HG03025 (cell line): Measurements from ENCODE around the gene B9D1.

Experiments used
- ATAC-seq: cut with Tn5 transposase; IDR thresholded peaks from one replicate; pipeline ENCODE4 v1.9.1; 2021; ENCODE audit warnings: mild to moderate bottlenecking, moderate library complexity; ENCODE audit not compliant: unreplicated experiment, low FRiP score

B9D1 gene

GRCh38 chr17:19308398-19308797 lies 54.1 kb downstream of the B9D1 start:
- ATAC-seq, result no peak

- no peak for ATAC-seq
These were observed 55.0 kb downstream of the B9D1 start for GRCh38 chr17:19307521-19307920.

GRCh38 chr17:19306160-19307111 lies 56.1 kb downstream of the B9D1 start:
- peak; percentile 79 for ATAC-seq

- ATAC-seq, result no peak
These were observed 56.8 kb downstream of the B9D1 start for GRCh38 chr17:19305761-19306159.

DNA sequence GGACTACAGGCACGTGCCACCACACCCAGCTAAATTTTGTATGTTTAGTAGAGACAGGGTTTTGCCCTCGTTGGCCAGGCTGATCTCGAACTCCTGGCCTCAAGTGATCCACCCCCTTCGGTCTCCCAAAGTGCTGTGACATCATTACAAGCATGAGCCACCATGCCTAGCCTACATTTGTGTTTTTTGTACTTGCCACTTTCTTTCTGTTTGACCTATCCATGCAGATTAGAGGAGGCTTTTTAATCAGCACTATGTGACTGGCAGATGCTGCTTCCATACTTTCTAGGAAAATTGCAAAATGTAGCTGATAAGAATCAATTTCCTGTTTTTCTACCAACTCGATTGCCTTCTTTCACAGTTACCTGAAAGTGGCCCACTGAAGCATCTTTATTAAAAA lies 57.3 kb downstream of the B9D1 start:
- no peak for ATAC-seq

GRCh38 chr17:19304751-19305150 lies 57.8 kb downstream of the B9D1 start:
- ATAC-seq, result no peak

DNA sequence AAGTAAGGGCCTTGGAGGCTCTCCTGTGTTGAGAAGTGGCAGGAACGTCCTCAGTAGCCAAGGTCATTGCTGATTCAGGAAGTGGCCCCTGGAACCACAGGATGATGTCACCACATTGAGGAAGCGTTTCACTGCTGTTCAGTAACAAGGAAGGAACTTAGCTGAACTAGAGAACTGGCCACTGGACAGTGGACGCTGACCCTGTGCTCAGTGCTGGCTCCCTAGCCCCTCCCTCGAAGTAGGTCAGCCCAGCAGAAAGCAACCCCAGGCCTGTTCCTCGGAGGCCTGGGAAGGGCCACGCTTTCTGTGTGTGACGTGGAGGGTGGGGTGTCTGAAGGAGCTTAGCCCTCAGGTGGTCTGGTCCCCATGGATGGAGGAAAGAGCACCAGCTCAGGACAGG lies 58.3 kb downstream of the B9D1 start:
- no peak for ATAC-seq

- ATAC-seq, result no peak
These were observed 59.2 kb downstream of the B9D1 start for GRCh38 chr17:19303367-19303776.

- ATAC-seq, result no peak
These were observed 59.7 kb downstream of the B9D1 start for GRCh38 chr17:19302791-19303331.

GRCh38 chr17:19301973-19302372 lies 60.5 kb downstream of the B9D1 start:
- ATAC-seq, result no peak

- no peak for ATAC-seq
These were observed 61.1 kb downstream of the B9D1 start for GRCh38 chr17:19301274-19301951.

- ATAC-seq, result no peak
These were observed 62.7 kb downstream of the B9D1 start for GRCh38 chr17:19299866-19300265.

DNA sequence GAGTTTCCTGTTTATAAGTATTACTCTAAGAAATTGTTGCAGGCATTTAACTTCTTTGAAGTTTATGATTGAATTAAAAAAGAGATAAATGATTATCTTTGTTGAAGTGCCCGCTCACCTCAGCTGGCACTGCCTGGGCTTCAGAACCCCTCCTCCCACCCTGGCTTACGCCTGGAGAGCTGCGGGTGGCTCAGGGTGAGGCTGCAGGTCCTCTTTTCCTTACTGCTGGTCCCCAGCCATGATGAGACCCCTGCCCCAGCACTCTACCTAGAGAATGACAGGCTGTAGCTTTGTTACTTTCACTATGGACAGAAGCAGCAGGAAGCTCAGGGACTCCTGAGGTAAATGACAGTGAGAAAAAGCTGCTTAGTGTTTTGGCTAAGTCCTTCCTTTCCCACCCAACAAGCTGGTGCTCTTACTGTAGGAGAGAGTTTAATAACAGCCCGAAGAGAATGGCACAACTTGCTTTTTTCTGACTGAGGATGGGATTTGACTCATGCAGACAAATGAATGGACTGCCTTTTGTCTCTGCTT lies 63.2 kb downstream of the B9D1 start:
- ATAC-seq, result no peak

GRCh38 chr17:19298569-19299213 lies 63.8 kb downstream of the B9D1 start:
- no peak for ATAC-seq

DNA sequence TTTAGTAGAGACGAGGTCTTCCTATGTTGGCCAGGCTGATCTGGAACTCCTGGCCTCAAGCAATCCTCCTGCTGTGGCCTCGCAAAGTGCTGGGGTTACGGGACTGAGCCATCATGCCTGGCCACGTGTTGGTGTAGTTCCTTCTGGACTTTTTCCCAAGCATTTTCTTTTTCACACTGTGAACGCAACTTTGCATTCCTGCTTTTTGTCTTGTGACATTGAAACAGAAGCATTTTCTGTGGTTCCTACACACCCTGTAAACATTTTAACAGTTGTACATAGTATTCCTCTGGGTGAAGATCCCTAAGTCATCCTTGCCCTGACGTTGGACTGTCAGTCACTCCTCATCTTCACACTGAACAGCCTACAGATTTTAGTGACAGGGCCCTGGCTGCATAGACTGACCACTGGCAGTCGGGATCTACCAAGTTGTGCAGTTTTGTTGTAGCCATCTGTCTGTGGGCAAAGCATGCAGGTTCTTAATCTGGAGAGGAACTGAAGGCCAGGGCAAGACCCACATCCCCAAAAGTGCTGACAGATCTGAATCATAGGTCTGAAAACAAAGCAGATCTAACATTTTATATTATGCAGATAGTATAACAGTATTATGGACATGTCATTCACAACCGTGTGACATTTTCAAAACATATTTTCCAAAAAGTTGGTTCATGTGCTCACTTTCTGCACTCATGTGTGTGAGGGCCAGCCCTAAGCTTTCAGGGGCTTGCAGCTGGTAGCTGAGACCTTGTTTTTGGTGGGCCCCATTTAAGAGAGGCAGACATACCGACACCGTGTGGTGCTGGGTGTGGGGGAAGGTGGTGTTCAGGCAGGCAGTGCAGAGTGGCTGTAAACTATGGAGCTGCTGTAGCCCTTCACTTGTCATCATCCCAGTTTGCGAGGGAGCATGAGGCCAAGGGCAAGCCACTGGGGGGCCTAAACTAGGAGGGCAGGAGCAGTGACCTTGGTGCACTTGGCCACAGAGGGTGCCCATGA lies 65.4 kb downstream of the B9D1 start:
- ATAC-seq, result no peak

DNA sequence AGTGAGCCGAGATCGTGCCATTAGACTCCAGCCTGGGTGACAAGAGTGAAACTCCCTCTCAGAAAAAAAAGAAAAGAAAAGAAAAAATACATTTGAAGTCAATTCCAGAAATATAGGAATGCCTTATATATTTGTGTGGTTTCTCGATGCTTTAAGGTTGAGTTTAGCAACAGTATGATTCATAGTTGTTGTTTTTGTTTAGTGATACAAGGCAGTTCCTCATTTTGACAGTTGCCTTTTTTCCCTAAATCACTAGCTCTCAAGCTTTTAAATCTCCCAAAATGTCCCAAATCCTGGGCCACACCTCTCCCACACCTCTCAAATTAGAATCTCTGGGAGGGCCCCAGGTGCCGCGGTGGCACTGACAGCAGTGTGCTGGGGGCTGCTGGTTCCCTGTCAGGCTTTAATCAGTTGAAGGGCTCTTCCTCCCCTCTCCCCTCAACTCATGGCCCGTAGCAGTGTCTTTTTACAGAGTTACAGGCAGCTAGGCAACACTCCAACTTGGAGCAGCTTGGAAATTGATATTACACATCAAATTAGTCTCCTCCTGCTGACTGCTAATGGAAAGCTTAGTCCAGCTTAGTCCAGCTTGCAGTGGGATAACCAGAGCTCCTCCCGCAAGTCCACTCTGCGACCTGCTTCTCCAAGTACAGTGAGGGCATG lies 66.9 kb downstream of the B9D1 start:
- ATAC-seq, result no peak

DNA sequence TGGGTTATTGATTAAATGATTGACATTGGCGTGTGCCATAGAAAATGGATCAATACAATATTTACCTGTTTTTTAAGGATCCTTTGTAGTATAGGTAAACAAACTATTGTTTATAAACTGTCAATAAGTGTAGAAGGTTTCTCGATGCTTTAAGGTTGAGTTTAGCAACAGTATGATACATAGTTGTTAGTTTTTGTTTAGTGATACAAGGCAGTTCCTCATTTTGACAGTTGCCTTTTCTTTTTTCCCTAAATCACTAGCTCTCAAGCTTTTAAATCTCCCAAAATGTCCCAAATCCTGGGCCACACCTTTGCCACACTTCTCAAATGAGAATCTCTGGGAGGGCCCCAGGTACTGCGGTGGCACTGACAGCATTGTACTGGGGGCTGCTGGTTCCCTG lies 68.1 kb downstream of the B9D1 start:
- no peak for ATAC-seq
